GM23248 (cell line): ENCODE measurements around the gene IL17REL. TPM values are rescaled to one million over a fixed set of nuclear protein-coding genes. Genes with fewer than 3 reads are reported as not detected.

Source experiments
- DNase-seq: peaks from one replicate; pipeline ENCODE4 v3.0.0-alpha.2; 2015
- H2AFZ ChIP-seq: fragments of 200-600 bp; sonication (generic); 2 replicates; pipeline ENCODE4 v1.6.1; 2016; ENCODE audit warnings: antibody characterized with exemption
- H3F3A ChIP-seq: fragments of 200-600 bp; sonication (generic); 2 replicates; pipeline ENCODE4 v1.6.1; 2016; ENCODE audit warnings: mild to moderate bottlenecking, antibody characterized with exemption, mixed run types; ENCODE audit not compliant: insufficient read depth
- H3K27ac ChIP-seq: fragments of 200-600 bp; sonication (generic); 2 replicates; pipeline ENCODE4 v1.5.1; 2016; ENCODE audit warnings: mild to moderate bottlenecking
- H3K27me3 ChIP-seq: fragments of 200-600 bp; sonication (generic); replicated peaks from 2 replicates; pipeline ENCODE4 v1.6.1; 2016; ENCODE audit warnings: mild to moderate bottlenecking; ENCODE audit not compliant: insufficient read depth
- H3K36me3 ChIP-seq: fragments of 200-600 bp; sonication (generic); 2 replicates; pipeline ENCODE4 v1.6.1; 2016; ENCODE audit warnings: low read depth, mild to moderate bottlenecking
- H3K4me1 ChIP-seq: fragments of 200-600 bp; sonication (generic); 2 replicates; pipeline ENCODE4 v1.6.1; 2016; ENCODE audit warnings: mild to moderate bottlenecking; ENCODE audit not compliant: insufficient read depth
- H3K4me2 ChIP-seq: fragments of 200-600 bp; sonication (generic); one replicate; pipeline ENCODE4 v1.6.1; 2016; ENCODE audit warnings: mild to moderate bottlenecking; ENCODE audit not compliant: unreplicated experiment
- H3K4me3 ChIP-seq: fragments of 200-600 bp; sonication (generic); 2 replicates; pipeline ENCODE4 v1.5.1; 2016; ENCODE audit warnings: mild to moderate bottlenecking
- H3K79me2 ChIP-seq: fragments of 200-600 bp; sonication (generic); 2 replicates; pipeline ENCODE4 v1.6.1; 2016; ENCODE audit warnings: mild to moderate bottlenecking; ENCODE audit not compliant: insufficient read depth
- H3K9ac ChIP-seq: fragments of 200-600 bp; sonication (generic); 2 replicates; pipeline ENCODE4 v1.6.1; 2016; ENCODE audit warnings: mild to moderate bottlenecking
- H3K9me2 ChIP-seq: fragments of 200-600 bp; sonication (generic); 2 replicates; pipeline ENCODE4 v1.6.1; 2016; ENCODE audit warnings: mixed run types, mild to moderate bottlenecking, moderate library complexity; ENCODE audit not compliant: insufficient read depth
- H3K9me3 ChIP-seq: fragments of 200-600 bp; sonication (generic); one replicate; pipeline ENCODE4 v1.6.1; 2017; ENCODE audit warnings: low read depth
- H4K20me1 ChIP-seq: fragments of 200-600 bp; sonication (generic); 2 replicates; pipeline ENCODE4 v1.6.0; 2016; ENCODE audit not compliant: insufficient read depth
- EZH2 ChIP-seq: fragments of 200-600 bp; sonication (generic); IDR thresholded peaks from 2 replicates; pipeline ENCODE4 v1.6.1; 2018; ENCODE audit warnings: antibody characterized with exemption, mild to moderate bottlenecking; ENCODE audit not compliant: insufficient read depth, poor library complexity, severe bottlenecking
- EZH2phosphoT487 ChIP-seq: fragments of 200-600 bp; sonication (generic); IDR thresholded peaks from 2 replicates; pipeline ENCODE4 v1.6.1; 2018; ENCODE audit warnings: antibody characterized with exemption, moderate library complexity, mild to moderate bottlenecking, low read depth; ENCODE audit not compliant: insufficient read depth
- WGBS, 2 experiments: methylation state at CpG; one replicate each; pipeline ENCODE4 v1.1.6; 2015 to 2017; ENCODE audit warnings: low lambda C conversion rate in 2 of 2, low coverage in 1 of 2; ENCODE audit errors: missing lambda C conversion rate in 2 of 2; 5-methylcytosine and 5-hydroxymethylcytosine counted together
- in situ Hi-C: fragments of 300-500 bp; cut with MboI; formaldehyde crosslinking; loops from 2 replicates; pipeline ENCODE4 v1.15.0; 2020
- polyA plus RNA-seq: library from polyadenylated mRNA; unstranded; fragments of >200 nt; fragmentation: Nextera tagmentation; extraction: Ambion mirVana; gene quantifications from 2 replicates; pipeline ENCODE4 v1.2.1, GENCODE V29; 2016
- total RNA-seq: library from RNA; depleted of rRNA; stranded (reverse); fragments of >200 nt; shearing (Covaris generic); gene quantifications from 2 replicates; pipeline ENCODE4 v1.2.3, GENCODE V29; 2014

Gene IL17REL
- total and polyA plus RNA-seq, 2 experiments from 2014 or later = not detected

GRCh38 chr22:49957826-49958365, 54.7 kb downstream of the IL17REL start:
- Histone ChIP-seq H3K9me2 (no peaks in the 10 kb centered on the region), H3K4me3 (no peak overlapping the region), H3K36me3 (no peaks in the 10 kb centered on the region), H3K4me1 (peaks cover 5% of the 10 kb centered on the region; the same call in 1 of the 2 replicates), H3K4me2 (no peak overlapping the region), H3K9ac (no peak overlapping the region), H3K79me2 (peaks cover 11% of the 10 kb centered on the region), H3K27me3 (no peaks in the 10 kb centered on the region), H3K9me3 (no peaks in the 10 kb centered on the region), H2AFZ (no peak overlapping the region), H4K20me1 (no peaks in the 10 kb centered on the region), H3F3A (no peaks in the 10 kb centered on the region), H3K27ac (no peak overlapping the region)
- in situ Hi-C loops = no loop called here
- 84 to 100% methylated on average over 8 to 11 of the region's 12 CpGs for WGBS, 2 experiments
- no peak for TF ChIP-seq EZH2phosphoT487
- no peak for TF ChIP-seq EZH2
- DNase-seq = no peak

- WGBS, 2 experiments = 86 to 89% methylated on average over 18 to 20 of the region's 20 CpGs
- TF ChIP-seq EZH2 (no peak), EZH2phosphoT487 (no peak)
These were observed 55.4 kb downstream of the IL17REL start for GRCh38 chr22:49956914-49957825.

GRCh38 chr22:49956418-49956770, 56.2 kb downstream of the IL17REL start:
- Histone ChIP-seq H4K20me1 (no peaks in the 10 kb centered on the region), H3F3A (no peaks in the 10 kb centered on the region), H3K36me3 (no peaks in the 10 kb centered on the region), H3K4me2 (no peak overlapping the region), H2AFZ (no peak overlapping the region), H3K9me3 (no peaks in the 10 kb centered on the region), H3K4me1 (peaks cover 11% of the 10 kb centered on the region), H3K27ac (no peak overlapping the region), H3K4me3 (no peak overlapping the region), H3K27me3 (no peaks in the 10 kb centered on the region), H3K9me2 (no peaks in the 10 kb centered on the region), H3K9ac (no peak overlapping the region), H3K79me2 (no peaks in the 10 kb centered on the region)
- TF ChIP-seq EZH2phosphoT487 (no peak), EZH2 (no peak)
- no peak for DNase-seq
- WGBS, 2 experiments = 80 to 81% methylated on average over 15 of the region's 15 CpGs
- in situ Hi-C loops = no loop called here

More at GRCh38 chr22:49956914-49957825, 55.4 kb downstream of the IL17REL start:
- Histone ChIP-seq H3K27ac (no peak overlapping the region), H3K4me1 (peaks cover 6% of the 10 kb centered on the region), H3K4me2 (no peak overlapping the region), H3K9me3 (no peaks in the 10 kb centered on the region), H3K4me3 (no peak overlapping the region), H3K36me3 (no peaks in the 10 kb centered on the region), H4K20me1 (no peaks in the 10 kb centered on the region), H3K9me2 (no peaks in the 10 kb centered on the region), H3K27me3 (no peaks in the 10 kb centered on the region), H3K79me2 (peaks cover 6% of the 10 kb centered on the region; the same call in 1 of the 2 replicates), H3K9ac (no peak overlapping the region), H3F3A (no peaks in the 10 kb centered on the region), H2AFZ (no peak overlapping the region)
- in situ Hi-C loops = no loop called here
- no peak for DNase-seq

GRCh38 chr22:49955581-49956417, 56.8 kb downstream of the IL17REL start:
- no peak for DNase-seq
- Histone ChIP-seq H3K9me2 (no peaks in the 10 kb centered on the region), H3K36me3 (no peaks in the 10 kb centered on the region), H3K9ac (no peak overlapping the region), H2AFZ (no peak overlapping the region), H3K4me1 (peaks cover 11% of the 10 kb centered on the region), H3K4me3 (no peak overlapping the region), H4K20me1 (no peaks in the 10 kb centered on the region), H3K79me2 (no peaks in the 10 kb centered on the region), H3K9me3 (no peaks in the 10 kb centered on the region), H3K27me3 (no peaks in the 10 kb centered on the region), H3K4me2 (no peak overlapping the region), H3K27ac (no peak overlapping the region), H3F3A (no peaks in the 10 kb centered on the region)
- TF ChIP-seq EZH2 (no peak), EZH2phosphoT487 (no peak)
- WGBS, 2 experiments = 87 to 88% methylated on average over 17 to 22 of the region's 22 CpGs
- in situ Hi-C loops = no loop called here
